Vagina (tissue), 2 donors: ENCODE data around the gene TTLL5. TPM values are rescaled to one million over a fixed set of nuclear protein-coding genes. Genes with fewer than 3 reads are reported as not detected.

Source experiments
- DNase-seq, 2 donors: peaks; one replicate each; pipeline ENCODE4 v3.0.0-alpha.2; 2017; ENCODE audit errors: extremely low spot score in 2 of 2
- H3K27ac ChIP-seq: fragments of 200-600 bp; sonication (generic); one replicate; pipeline ENCODE4 v1.5.1; 2019
- H3K27me3 ChIP-seq: fragments of 200-600 bp; sonication (generic); one replicate; pipeline ENCODE4 v1.5.1; 2019
- H3K36me3 ChIP-seq, 2 donors: fragments of 200-600 bp; sonication (generic); one replicate each; pipeline ENCODE4 v1.5.1; 2017 to 2019
- H3K4me1 ChIP-seq: fragments of 200-600 bp; sonication (generic); one replicate; pipeline ENCODE4 v1.5.1; 2019
- H3K4me3 ChIP-seq, 2 donors: fragments of 200-600 bp; sonication (generic); 1 replicate in 1 of 2; 2 replicates in 1 of 2; pipeline ENCODE4 v1.5.1; 2016 to 2019
- H3K9me3 ChIP-seq: fragments of 200-600 bp; sonication (generic); one replicate; pipeline ENCODE4 v1.5.1; 2019
- POLR2A ChIP-seq, 2 donors: fragments of 450-650 bp; IDR thresholded peaks; one replicate each; pipeline ENCODE4 v1.6.1; 2017; ENCODE audit warnings: antibody characterized with exemption in 2 of 2, mild to moderate bottlenecking in 2 of 2, moderate library complexity in 2 of 2
- POLR2AphosphoS5 ChIP-seq, 2 donors: sonication (generic); formaldehyde crosslinking; IDR thresholded peaks; one replicate each; pipeline ENCODE4 v1.9.0; 2017; ENCODE audit warnings: antibody characterized with exemption in 2 of 2, mild to moderate bottlenecking in 2 of 2, low read depth in 1 of 2; ENCODE audit not compliant: insufficient read depth in 1 of 2
- intact Hi-C: fragments of 100-400 bp; cut with DNase I; formaldehyde crosslinking; loops from one replicate; pipeline ENCODE4 v1.15.1; 2023
- total RNA-seq: library from RNA; depleted of rRNA; stranded (reverse); fragments of >200 nt; gene quantifications from one replicate; pipeline ENCODE4 v1.2.3, GENCODE V29; 2016
- TF ChIP-seq, protein P1 (sequence below), 3 experiments: fragments of 450-650 bp in 2 of 3; fragments of 200-600 bp in 1 of 3; sonication (generic) in 1 of 3; IDR thresholded peaks; one replicate each; pipeline ENCODE4 v1.5.1; 2017 to 2019; ENCODE audit warnings: antibody characterized with exemption in 3 of 3, mild to moderate bottlenecking in 2 of 3, moderate library complexity in 2 of 3

Gene TTLL5
- total RNA-seq, 1 donor from 2014 or later, result 43.0 TPM

GRCh38 chr14:75717729-75718128 is 56.7 kb downstream of the TTLL5 start:
- Histone ChIP-seq H3K27ac (no peak overlapping the region), H3K4me1 (peaks cover 26% of the 10 kb centered on the region)
- intact Hi-C loops, result no loop called here

DNA sequence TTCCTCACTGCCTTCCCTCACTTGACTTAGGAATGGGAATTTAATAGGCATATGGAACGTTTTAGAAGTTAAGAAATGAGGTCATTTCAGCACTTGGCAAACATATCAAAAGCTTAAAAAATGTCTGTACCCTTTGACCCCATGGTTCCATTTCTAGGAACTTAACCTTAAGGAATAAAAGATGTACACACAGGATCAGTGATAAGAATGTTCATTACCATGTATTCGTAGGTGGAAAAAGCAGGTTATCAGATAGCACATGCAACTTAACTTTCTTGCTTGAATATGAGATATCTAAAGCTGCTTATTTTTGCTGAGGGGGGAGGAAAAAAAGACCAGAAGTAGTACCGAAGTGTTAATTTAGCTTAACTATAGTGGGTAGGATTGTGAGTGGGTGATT is 57.2 kb downstream of the TTLL5 start:
- Histone ChIP-seq H3K27ac (no peak overlapping the region), H3K4me3 (no peak overlapping the region), H3K27me3 (no peaks in the 10 kb centered on the region), H3K4me1 (peaks cover 23% of the 10 kb centered on the region), H3K9me3 (no peaks in the 10 kb centered on the region), H3K36me3 (peaks cover 0 to 4% of the 10 kb centered on the region in 2 donors)
- TF ChIP-seq, protein P1, sequence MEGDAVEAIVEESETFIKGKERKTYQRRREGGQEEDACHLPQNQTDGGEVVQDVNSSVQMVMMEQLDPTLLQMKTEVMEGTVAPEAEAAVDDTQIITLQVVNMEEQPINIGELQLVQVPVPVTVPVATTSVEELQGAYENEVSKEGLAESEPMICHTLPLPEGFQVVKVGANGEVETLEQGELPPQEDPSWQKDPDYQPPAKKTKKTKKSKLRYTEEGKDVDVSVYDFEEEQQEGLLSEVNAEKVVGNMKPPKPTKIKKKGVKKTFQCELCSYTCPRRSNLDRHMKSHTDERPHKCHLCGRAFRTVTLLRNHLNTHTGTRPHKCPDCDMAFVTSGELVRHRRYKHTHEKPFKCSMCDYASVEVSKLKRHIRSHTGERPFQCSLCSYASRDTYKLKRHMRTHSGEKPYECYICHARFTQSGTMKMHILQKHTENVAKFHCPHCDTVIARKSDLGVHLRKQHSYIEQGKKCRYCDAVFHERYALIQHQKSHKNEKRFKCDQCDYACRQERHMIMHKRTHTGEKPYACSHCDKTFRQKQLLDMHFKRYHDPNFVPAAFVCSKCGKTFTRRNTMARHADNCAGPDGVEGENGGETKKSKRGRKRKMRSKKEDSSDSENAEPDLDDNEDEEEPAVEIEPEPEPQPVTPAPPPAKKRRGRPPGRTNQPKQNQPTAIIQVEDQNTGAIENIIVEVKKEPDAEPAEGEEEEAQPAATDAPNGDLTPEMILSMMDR (IDR thresholded peaks at IDR 0.05), result no peak
- no peak for TF ChIP-seq POLR2AphosphoS5 (IDR thresholded peaks at IDR 0.05; ENCODE audit: insufficient read depth in 1 of 2, low read depth in 1 of 2)
- TF ChIP-seq POLR2A (IDR thresholded peaks at IDR 0.05), result no peak
- DNase-seq, result no peak
- intact Hi-C loops, result no loop called here

More at GRCh38 chr14:75717729-75718128, 56.7 kb downstream of the TTLL5 start:
- H3K36me3 ChIP-seq, result peaks cover 0 to 4% of the 10 kb centered on the region in 2 donors
- H3K27me3 ChIP-seq, result no peaks in the 10 kb centered on the region
- TF ChIP-seq POLR2AphosphoS5 (IDR thresholded peaks at IDR 0.05; ENCODE audit: insufficient read depth in 1 of 2, low read depth in 1 of 2) (no peak), POLR2A (IDR thresholded peaks at IDR 0.05) (no peak)
- TF ChIP-seq, protein P1 (IDR thresholded peaks at IDR 0.05), result no peak
- no peak overlapping the region for H3K4me3 ChIP-seq
- no peaks in the 10 kb centered on the region for H3K9me3 ChIP-seq
- DNase-seq, result no peak

DNA sequence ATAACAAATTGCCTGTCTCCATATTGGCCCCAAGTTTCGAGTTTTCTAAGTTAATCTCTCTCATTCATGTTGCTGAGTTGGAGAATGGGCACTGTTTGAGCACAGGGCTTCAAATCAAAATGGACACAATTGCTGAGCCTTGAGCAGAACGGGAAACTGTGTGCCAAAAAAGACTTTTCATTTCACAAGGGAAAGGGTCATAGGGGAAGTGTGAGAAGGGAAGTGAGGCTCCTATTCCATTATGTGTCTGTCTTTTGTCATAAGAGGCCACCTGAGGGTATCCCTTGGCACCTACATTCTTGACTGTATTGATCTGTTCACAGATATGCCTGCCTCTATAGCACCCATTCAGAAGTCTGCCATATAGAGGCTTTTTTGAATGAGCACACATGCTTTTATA is 59.1 kb downstream of the TTLL5 start:
- peak overlapping the region; percentile 16 for H3K27ac ChIP-seq
- no peak for DNase-seq
- no peak overlapping the region for H3K4me3 ChIP-seq
- peaks cover 37% of the 10 kb centered on the region for H3K4me1 ChIP-seq
- no peaks in the 10 kb centered on the region for H3K9me3 ChIP-seq
- no peak for TF ChIP-seq POLR2AphosphoS5 (IDR thresholded peaks at IDR 0.05; ENCODE audit: insufficient read depth in 1 of 2, low read depth in 1 of 2)
- TF ChIP-seq POLR2A (IDR thresholded peaks at IDR 0.05), result no peak
- TF ChIP-seq, protein P1 (IDR thresholded peaks at IDR 0.05), result no peak
- intact Hi-C loops, result no loop called here
- H3K27me3 ChIP-seq, result no peaks in the 10 kb centered on the region
- peaks cover 0 to 4% of the 10 kb centered on the region in 2 donors for H3K36me3 ChIP-seq

DNA sequence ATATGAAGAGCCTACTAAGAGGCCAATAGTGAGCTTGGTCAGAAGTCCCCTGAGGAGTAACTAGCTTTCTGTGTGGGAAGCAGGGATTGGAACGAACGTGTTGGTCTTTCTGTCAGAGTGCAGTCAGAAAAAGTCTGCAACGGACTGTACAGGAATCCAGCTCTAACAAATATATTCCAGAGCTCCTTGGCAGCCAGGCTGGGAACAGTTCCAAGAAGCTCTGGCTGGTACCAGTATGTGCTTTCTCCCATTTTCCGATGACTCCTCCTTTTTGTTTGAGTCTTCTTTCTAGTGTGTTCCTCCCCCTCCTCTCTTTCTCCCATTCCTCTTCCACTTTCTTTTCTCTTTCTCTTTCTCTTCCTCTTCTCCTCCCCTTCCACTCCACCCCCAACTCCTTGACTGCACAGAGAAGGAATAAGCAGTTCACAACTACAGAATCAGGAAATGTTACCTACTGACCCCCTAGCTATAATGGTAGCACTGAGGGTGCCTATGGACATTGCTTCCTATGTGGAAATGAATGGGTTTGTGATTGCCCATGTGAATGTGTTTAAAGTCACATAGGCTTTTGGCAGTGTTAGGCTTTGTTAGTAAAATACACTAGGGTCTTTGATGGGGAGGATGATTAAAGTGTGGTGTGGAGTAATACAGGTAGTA is 59.9 kb downstream of the TTLL5 start:
- Histone ChIP-seq H3K4me1 (peaks cover 38% of the 10 kb centered on the region), H3K36me3 (peaks cover 0 to 4% of the 10 kb centered on the region in 2 donors), H3K27ac (peak overlapping the region; percentile 16), H3K9me3 (no peaks in the 10 kb centered on the region), H3K4me3 (no peak overlapping the region), H3K27me3 (no peaks in the 10 kb centered on the region)
- DNase-seq, result no peak
- intact Hi-C loops, result no loop called here
- TF ChIP-seq, protein P1 (IDR thresholded peaks at IDR 0.05), result no peak
- TF ChIP-seq POLR2A (IDR thresholded peaks at IDR 0.05), result no peak
- no peak for TF ChIP-seq POLR2AphosphoS5 (IDR thresholded peaks at IDR 0.05; ENCODE audit: insufficient read depth in 1 of 2, low read depth in 1 of 2)

DNA sequence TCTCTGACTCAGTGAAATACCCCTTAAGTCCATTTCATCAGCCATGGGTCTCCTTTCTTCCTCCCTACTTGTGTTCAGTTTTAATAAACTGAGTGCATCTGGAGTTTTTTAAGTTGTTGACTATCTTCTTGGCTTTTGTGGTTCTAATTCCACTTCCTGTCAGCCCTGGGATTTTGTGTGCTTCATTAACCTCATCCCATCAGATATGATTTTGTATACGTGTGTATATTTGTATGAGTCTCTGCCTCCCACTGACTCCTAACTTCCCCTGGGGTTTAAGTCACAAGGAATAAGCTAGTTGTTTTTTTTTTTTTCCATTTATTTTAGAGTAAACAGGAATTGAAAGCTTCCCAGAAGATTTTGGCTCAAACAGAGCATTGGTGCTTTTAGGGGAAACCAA is 62.7 kb downstream of the TTLL5 start:
- no peak for TF ChIP-seq POLR2AphosphoS5 (IDR thresholded peaks at IDR 0.05; ENCODE audit: insufficient read depth in 1 of 2, low read depth in 1 of 2)
- TF ChIP-seq, protein P1 (IDR thresholded peaks at IDR 0.05), result no peak
- no peak for TF ChIP-seq POLR2A (IDR thresholded peaks at IDR 0.05)
- Histone ChIP-seq H3K27me3 (no peaks in the 10 kb centered on the region), H3K4me3 (no peak overlapping the region), H3K36me3 (peaks cover 0 to 4% of the 10 kb centered on the region in 2 donors), H3K4me1 (peaks cover 35% of the 10 kb centered on the region), H3K27ac (peak overlapping the region; percentile 56), H3K9me3 (no peaks in the 10 kb centered on the region)
- no peak for DNase-seq
- intact Hi-C loops, result loop anchor here (1.0 kb wide), 1 partner anchor 60 kb away; no protein-coding TSS in a partner anchor
